Keratinocyte (primary cell): ENCODE measurements around the gene NOD1. TPM values are rescaled to one million over a fixed set of nuclear protein-coding genes. Genes with fewer than 3 reads are reported as not detected.

ENCODE experiments used
- DNase-seq: peaks from one replicate; pipeline ENCODE4 v3.0.0-alpha.2; 2011; ENCODE audit warnings: low read depth, missing footprints, low spot score
- FAIRE-seq: peaks from 2 replicates; lab custom pipeline; 2011; peaks lifted over from hg19 to GRCh38; lab: Jason Lieb, UNC
- H2AFZ ChIP-seq: 2 replicates; pipeline ENCODE4 v1.6.0; 2012; ENCODE audit warnings: low read length, control low read depth, inconsistent platforms; ENCODE audit not compliant: control insufficient read depth
- H3K27ac ChIP-seq: 2 replicates; pipeline ENCODE4 v1.5.1; 2011; ENCODE audit warnings: low read length; ENCODE audit not compliant: control insufficient read depth, insufficient read depth
- H3K27me3 ChIP-seq: 3 replicates; pipeline ENCODE4 v1.6.0; 2011; ENCODE audit warnings: low read length; ENCODE audit not compliant: control insufficient read depth, insufficient read depth; ENCODE audit errors: extremely low read depth
- H3K36me3 ChIP-seq, 2 experiments: 2 replicates in 1 of 2; 3 replicates in 1 of 2; pipeline ENCODE4 v1.5.1; 2011; ENCODE audit warnings: low read length in 2 of 2, mild to moderate bottlenecking in 1 of 2; ENCODE audit not compliant: control insufficient read depth in 2 of 2, insufficient read depth in 2 of 2; ENCODE audit errors: extremely low read depth in 1 of 2
- H3K4me1 ChIP-seq: 3 replicates; pipeline ENCODE4 v1.5.1; 2011; ENCODE audit warnings: low read length; ENCODE audit not compliant: control insufficient read depth, insufficient read depth; ENCODE audit errors: extremely low read depth
- H3K4me2 ChIP-seq: 3 replicates; pipeline ENCODE4 v1.6.0; 2011; ENCODE audit warnings: low read depth, low read length; ENCODE audit not compliant: control insufficient read depth, insufficient read depth; ENCODE audit errors: extremely low read depth
- H3K4me3 ChIP-seq, 3 experiments: fragments of 200-600 bp in 1 of 3; sonication (generic) in 1 of 3; 2 replicates in 2 of 3; 3 replicates in 1 of 3; pipeline ENCODE4 v1.5.1; 2011 to 2016; ENCODE audit warnings: low read length in 3 of 3, mild to moderate bottlenecking in 3 of 3, control low read depth in 2 of 3, inconsistent platforms in 1 of 3, low read depth in 1 of 3, mixed read lengths in 1 of 3, mixed run types in 1 of 3, moderate library complexity in 1 of 3; ENCODE audit not compliant: control insufficient read depth in 2 of 3, insufficient read depth in 2 of 3; ENCODE audit errors: extremely low read depth in 1 of 3
- H3K79me2 ChIP-seq: 2 replicates; pipeline ENCODE4 v1.6.0; 2012; ENCODE audit warnings: low read length; ENCODE audit not compliant: control insufficient read depth, insufficient read depth
- H3K9ac ChIP-seq: 3 replicates; pipeline ENCODE4 v1.6.0; 2011; ENCODE audit warnings: low read length; ENCODE audit not compliant: control insufficient read depth, insufficient read depth; ENCODE audit errors: extremely low read depth
- H3K9me1 ChIP-seq: 3 replicates; pipeline ENCODE4 v1.6.0; 2011; ENCODE audit warnings: low read length; ENCODE audit not compliant: control insufficient read depth, insufficient read depth; ENCODE audit errors: extremely low read depth
- H3K9me3 ChIP-seq: 2 replicates; pipeline ENCODE4 v1.5.1; 2012; ENCODE audit warnings: low read depth, low read length; ENCODE audit not compliant: control insufficient read depth
- H4K20me1 ChIP-seq: 3 replicates; pipeline ENCODE4 v1.6.0; 2011; ENCODE audit warnings: low read length; ENCODE audit not compliant: control insufficient read depth, insufficient read depth; ENCODE audit errors: extremely low read depth
- CTCF ChIP-seq, 3 experiments: IDR thresholded peaks in 1 of 3; conservative IDR thresholded peaks in 1 of 3; optimal IDR thresholded peaks in 1 of 3; 2 replicates in 2 of 3; 3 replicates in 1 of 3; pipeline versions ENCODE3 to v1.5.1; 2011; ENCODE audit warnings: low read length in 3 of 3, mild to moderate bottlenecking in 3 of 3, moderate library complexity in 2 of 3, control low read depth in 1 of 3, inconsistent platforms in 1 of 3; ENCODE audit not compliant: insufficient read depth in 2 of 3; ENCODE audit errors: extremely low read depth in 1 of 3
- EZH2 ChIP-seq: IDR thresholded peaks from one replicate; pipeline ENCODE4 v1.6.1; 2012; ENCODE audit warnings: inconsistent platforms, mild to moderate bottlenecking, low read length, moderate library complexity
- dilution Hi-C: fragments of 300-500 bp; cut with MboI; formaldehyde crosslinking; loops from one replicate; pipeline ENCODE4 v1.7.0; 2020; ENCODE audit warnings: low sequenced_read_pairs; ENCODE audit not compliant: extremely low pct_ligation_motif_present
- polyA plus RNA-seq, 5 experiments: library from polyadenylated mRNA; depleted of rRNA in 3 of 5; stranded (reverse) in 3 of 5; stranded (forward) in 1 of 5; unstranded in 1 of 5; fragments of >200 nt; gene quantifications; 1 replicate in 1 of 5; 2 replicates in 3 of 5; 3 replicates in 1 of 5; pipeline versions ENCODE4 v1.2.1 to v1.2.3, GENCODE V29; 2011 to 2012; ENCODE audit warnings: missing spikeins in 2 of 5, low read depth in 1 of 5, low replicate concordance in 1 of 5

Gene NOD1
- polyA plus RNA-seq, 1 donor (not counting 4 experiments of a cell fraction or from before 2014, with no cell fraction given) = 4.3 TPM

- Histone ChIP-seq H3K9ac (no peak overlapping the region), H3K27me3 (no peaks in the 10 kb centered on the region), H2AFZ (no peak overlapping the region), H3K4me1 (no peaks in the 10 kb centered on the region), H3K4me2 (no peak overlapping the region), H3K4me3 (no peak overlapping the region), H3K9me1 (no peaks in the 10 kb centered on the region), H3K9me3 (no peaks in the 10 kb centered on the region), H4K20me1 (no peaks in the 10 kb centered on the region), H3K27ac (no peak overlapping the region), H3K36me3 (peaks cover 8 to 9% of the 10 kb centered on the region in 2 experiments), H3K79me2 (no peaks in the 10 kb centered on the region)
- TF ChIP-seq EZH2 = no peak
- no peak for TF ChIP-seq CTCF (optimal IDR thresholded peaks at IDR 0.05 in 1 of 3, IDR thresholded peaks at IDR 0.05 in 1 of 3, conservative IDR thresholded peaks at IDR 0.05 in 1 of 3; ENCODE audit: extremely low read depth in 1 of 3, insufficient read depth in 2 of 3, low read length in 3 of 3)
- FAIRE-seq (no peak), DNase-seq (no peak)
- dilution Hi-C loops = no loop called here
Observed at GRCh38 chr7:30459591-30460245, 18.9 kb downstream of the NOD1 start.

- H3K9me3 ChIP-seq = no peaks in the 10 kb centered on the region
- no peak overlapping the region for H3K4me3 ChIP-seq
- peaks cover 9% of the 10 kb centered on the region in 2 experiments for H3K36me3 ChIP-seq
- dilution Hi-C loops = no loop called here
- H3K4me1 ChIP-seq = no peaks in the 10 kb centered on the region
- TF ChIP-seq EZH2 (no peak), CTCF (optimal IDR thresholded peaks at IDR 0.05 in 1 of 3, IDR thresholded peaks at IDR 0.05 in 1 of 3, conservative IDR thresholded peaks at IDR 0.05 in 1 of 3; ENCODE audit: extremely low read depth in 1 of 3, insufficient read depth in 2 of 3, low read length in 3 of 3) (no peak)
- H3K9ac ChIP-seq = no peak overlapping the region
- no peak for DNase-seq
- H3K9me1 ChIP-seq = no peaks in the 10 kb centered on the region
- H3K27me3 ChIP-seq = no peaks in the 10 kb centered on the region
- H3K27ac ChIP-seq = no peak overlapping the region
- H3K79me2 ChIP-seq = no peaks in the 10 kb centered on the region
- H2AFZ ChIP-seq = no peak overlapping the region
- no peak overlapping the region for H3K4me2 ChIP-seq
- no peaks in the 10 kb centered on the region for H4K20me1 ChIP-seq
- no peak for FAIRE-seq
Observed at GRCh38 chr7:30458311-30458710, 20.3 kb downstream of the NOD1 start.
